Measurements from ENCODE around the gene PSMA7. TPM values are rescaled to one million over a fixed set of nuclear protein-coding genes. Genes with fewer than 3 reads are reported as not detected.

The PSMA7 gene
- total and polyA plus RNA-seq, 9 donors, result 105 to 214 (median 168) TPM

DNA sequence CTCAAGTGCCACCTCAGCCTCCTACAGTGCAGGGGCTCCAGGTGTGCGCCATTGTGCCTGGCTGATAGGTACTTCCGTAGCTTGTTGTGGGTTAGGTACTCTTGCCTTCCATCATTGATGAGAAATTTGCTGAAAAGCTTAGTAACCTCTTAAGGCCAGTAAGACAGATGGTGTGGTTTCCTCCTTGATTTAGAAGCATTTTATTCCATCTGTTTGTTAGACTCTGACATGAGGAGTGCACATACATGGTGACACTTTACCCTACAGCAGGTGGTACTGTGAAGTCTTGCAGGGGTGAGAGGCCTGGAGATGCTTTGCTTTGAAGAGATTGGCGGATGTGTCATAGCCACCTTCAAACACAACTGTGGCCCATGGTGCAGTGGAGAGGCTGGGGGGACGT is 24.9 kb upstream of the PSMA7 start:
- intact Hi-C loops (cut with DNase I), result no loop called here
- DNase-seq, result no peak
- Histone ChIP-seq H3K4me3 (no peak overlapping the region), H3K4me1 (ENCODE audit: insufficient read depth) (no peaks in the 10 kb centered on the region), H3K36me3 (no peaks in the 10 kb centered on the region), H3K27me3 (no peaks in the 10 kb centered on the region), H3K27ac (no peak overlapping the region), H3K9me3 (no peaks in the 10 kb centered on the region)
- 90 to 93% (median 93%) methylated on average over 4 of the region's 4 CpGs for WGBS, 3 donors
- TF ChIP-seq POLR2A (IDR thresholded peaks at IDR 0.05) (no peak), EP300 (IDR thresholded peaks at IDR 0.05) (no peak)
- TF ChIP-seq, protein P1, sequence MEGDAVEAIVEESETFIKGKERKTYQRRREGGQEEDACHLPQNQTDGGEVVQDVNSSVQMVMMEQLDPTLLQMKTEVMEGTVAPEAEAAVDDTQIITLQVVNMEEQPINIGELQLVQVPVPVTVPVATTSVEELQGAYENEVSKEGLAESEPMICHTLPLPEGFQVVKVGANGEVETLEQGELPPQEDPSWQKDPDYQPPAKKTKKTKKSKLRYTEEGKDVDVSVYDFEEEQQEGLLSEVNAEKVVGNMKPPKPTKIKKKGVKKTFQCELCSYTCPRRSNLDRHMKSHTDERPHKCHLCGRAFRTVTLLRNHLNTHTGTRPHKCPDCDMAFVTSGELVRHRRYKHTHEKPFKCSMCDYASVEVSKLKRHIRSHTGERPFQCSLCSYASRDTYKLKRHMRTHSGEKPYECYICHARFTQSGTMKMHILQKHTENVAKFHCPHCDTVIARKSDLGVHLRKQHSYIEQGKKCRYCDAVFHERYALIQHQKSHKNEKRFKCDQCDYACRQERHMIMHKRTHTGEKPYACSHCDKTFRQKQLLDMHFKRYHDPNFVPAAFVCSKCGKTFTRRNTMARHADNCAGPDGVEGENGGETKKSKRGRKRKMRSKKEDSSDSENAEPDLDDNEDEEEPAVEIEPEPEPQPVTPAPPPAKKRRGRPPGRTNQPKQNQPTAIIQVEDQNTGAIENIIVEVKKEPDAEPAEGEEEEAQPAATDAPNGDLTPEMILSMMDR (IDR thresholded peaks at IDR 0.05), result no peak

DNA sequence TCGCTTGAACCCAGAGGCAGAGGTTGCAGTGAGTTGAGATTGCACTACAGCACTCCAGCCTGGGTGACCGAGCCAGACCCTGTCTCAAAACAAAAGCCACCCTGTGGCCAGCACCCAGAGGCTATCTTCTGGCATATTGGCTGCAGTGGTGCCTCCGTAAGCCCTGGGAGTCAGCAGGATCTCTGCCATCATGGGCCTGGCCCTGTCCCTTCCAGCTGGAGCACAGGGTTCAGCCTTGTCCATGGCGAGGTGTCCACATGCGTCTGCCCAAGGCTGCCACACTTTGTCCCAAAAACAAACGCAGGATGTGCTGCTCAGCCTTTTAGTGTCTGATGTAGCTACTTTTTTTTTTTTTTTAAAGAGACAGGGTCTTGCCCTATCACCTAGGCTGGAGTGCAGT is 24.3 kb upstream of the PSMA7 start:
- Histone ChIP-seq H3K36me3 (no peaks in the 10 kb centered on the region), H3K4me3 (no peak overlapping the region), H3K27me3 (no peaks in the 10 kb centered on the region), H3K27ac (no peak overlapping the region), H3K4me1 (ENCODE audit: insufficient read depth) (no peaks in the 10 kb centered on the region), H3K9me3 (no peaks in the 10 kb centered on the region)
- intact Hi-C loops (cut with DNase I), result no loop called here
- TF ChIP-seq, protein P1 (IDR thresholded peaks at IDR 0.05), result no peak
- no peak for TF ChIP-seq EP300 (IDR thresholded peaks at IDR 0.05)
- TF ChIP-seq POLR2A (IDR thresholded peaks at IDR 0.05), result no peak
- no peak for DNase-seq
- WGBS, 3 donors, result 82 to 88% (median 87%) methylated on average over 6 of the region's 6 CpGs

- H3K27ac ChIP-seq, result no peak overlapping the region
- DNase-seq, result peak in 1 of 5 donors; percentile 48
- no peak for TF ChIP-seq EP300 (IDR thresholded peaks at IDR 0.05)
- TF ChIP-seq, protein P1 (IDR thresholded peaks at IDR 0.05), result no peak
- no peak for TF ChIP-seq POLR2A (IDR thresholded peaks at IDR 0.05)
- H3K4me1 ChIP-seq (ENCODE audit: insufficient read depth), result no peaks in the 10 kb centered on the region
- H3K27me3 ChIP-seq, result no peaks in the 10 kb centered on the region
- H3K4me3 ChIP-seq, result no peak overlapping the region
- H3K9me3 ChIP-seq, result no peaks in the 10 kb centered on the region
- 79 to 88% (median 81%) methylated on average over 19 to 25 of the region's 25 CpGs for WGBS, 3 donors
- intact Hi-C loops (cut with DNase I), result no loop called here
- no peaks in the 10 kb centered on the region for H3K36me3 ChIP-seq
Measured at GRCh38 chr20:62165762-62166399, 22.7 kb upstream of the PSMA7 start.

GRCh38 chr20:62164879-62165761 is 21.9 kb upstream of the PSMA7 start:
- Histone ChIP-seq H3K27me3 (no peaks in the 10 kb centered on the region), H3K4me1 (ENCODE audit: insufficient read depth) (no peaks in the 10 kb centered on the region), H3K9me3 (no peaks in the 10 kb centered on the region), H3K27ac (no peak overlapping the region), H3K4me3 (no peak overlapping the region), H3K36me3 (no peaks in the 10 kb centered on the region)
- no peak for DNase-seq
- 90 to 94% (median 92%) methylated on average over 41 of the region's 41 CpGs for WGBS, 3 donors
- TF ChIP-seq, protein P1 (IDR thresholded peaks at IDR 0.05), result no peak
- no peak for TF ChIP-seq EP300 (IDR thresholded peaks at IDR 0.05)
- no peak for TF ChIP-seq POLR2A (IDR thresholded peaks at IDR 0.05)
- intact Hi-C loops (cut with DNase I), result no loop called here

All from ovary (tissue), 9 donors.